HepG2 (cell line): ENCODE results near the gene PNPLA8. TPM values are rescaled to one million over a fixed set of nuclear protein-coding genes. Genes with fewer than 3 reads are reported as not detected.

ENCODE experiments used
- ATAC-seq: fragments of 200-7000 bp; cut with Tn5 transposase; 3 replicates; pipeline ENCODE4 v1.9.1; 2020; ENCODE audit warnings: mild to moderate bottlenecking, moderate library complexity
- BruUV-seq: library from RNA; stranded (reverse); fragments of 400-500 nt; replicated peaks from 2 replicates; lab custom pipeline; 2021; lab: Mats Ljungman, UMichigan
- CTCF ChIA-PET: fragments of 300-600 bp; formaldehyde crosslinking; extraction: SDS; loops from one replicate; lab custom pipeline; 2021; ENCODE audit warnings: low total read pairs, inconsistent platforms, low intra/inter-chr PET ratio; lab: Yijun Ruan, JAX
- POLR2A ChIA-PET: fragments of 350-600 bp; sonication (Branson Sonifier 250); formaldehyde crosslinking; loops from one replicate; lab custom pipeline; 2020; ENCODE audit warnings: antibody characterized with exemption, inconsistent platforms; lab: Yijun Ruan, JAX
- DNase-seq: peaks from one replicate; pipeline ENCODE4 v3.0.0-alpha.2; 2015; ENCODE audit warnings: low spot score
- FAIRE-seq: peaks from 3 replicates; lab custom pipeline; 2011; peaks lifted over from hg19 to GRCh38; lab: Jason Lieb, UNC
- H2AFZ ChIP-seq: one replicate; pipeline ENCODE4 v1.6.1; 2011; ENCODE audit warnings: low read length, inconsistent platforms
- H3K27ac ChIP-seq: fragments of 300-600 bp; 3 replicates; pipeline ENCODE4 v1.8.0; 2011; ENCODE audit warnings: mixed run types, mild to moderate bottlenecking, mixed read lengths, low read length, inconsistent platforms; ENCODE audit not compliant: insufficient read depth; ENCODE audit errors: extremely low read length
- H3K27me3 ChIP-seq, 2 experiments: fragments of 200-600 bp in 1 of 2; 2 replicates in 1 of 2; 3 replicates in 1 of 2; pipeline versions ENCODE4 v1.6.0 to v1.8.0; 2011; ENCODE audit warnings: low read length in 2 of 2, mild to moderate bottlenecking in 2 of 2, moderate library complexity in 2 of 2, inconsistent platforms in 1 of 2; ENCODE audit not compliant: insufficient read depth in 2 of 2, control insufficient read depth in 1 of 2
- H3K36me3 ChIP-seq, 2 experiments: fragments of 200-600 bp in 1 of 2; replicated peaks in 1 of 2; 2 replicates in 1 of 2; 3 replicates in 1 of 2; pipeline versions ENCODE4 v1.5.1 to v1.8.0; 2011; ENCODE audit warnings: low read length in 2 of 2, inconsistent platforms in 1 of 2; ENCODE audit not compliant: insufficient read depth in 2 of 2, control insufficient read depth in 1 of 2
- H3K4me1 ChIP-seq: 2 replicates; pipeline ENCODE4 v1.5.1; 2012; ENCODE audit warnings: low read length, inconsistent platforms; ENCODE audit not compliant: insufficient read depth
- H3K4me2 ChIP-seq: 2 replicates; pipeline ENCODE4 v1.6.0; 2011; ENCODE audit warnings: low read depth, low read length, inconsistent platforms
- H3K4me3 ChIP-seq, 3 experiments: fragments of 200-600 bp in 1 of 3; sonication (generic), shearing (Covaris generic) in 1 of 3; replicated peaks in 1 of 3; 2 replicates each; pipeline ENCODE4 v1.5.1; 2011 to 2016; ENCODE audit warnings: low read length in 3 of 3, inconsistent platforms in 2 of 3, low read depth in 2 of 3, mild to moderate bottlenecking in 2 of 3, control low read depth in 1 of 3, mixed read lengths in 1 of 3; ENCODE audit not compliant: insufficient read depth in 1 of 3
- H3K79me2 ChIP-seq: one replicate; pipeline ENCODE4 v1.6.1; 2011; ENCODE audit warnings: low read length, inconsistent platforms; ENCODE audit not compliant: insufficient read depth
- H3K9ac ChIP-seq: 2 replicates; pipeline ENCODE4 v1.6.0; 2011; ENCODE audit warnings: mild to moderate bottlenecking, low read depth, low read length, inconsistent platforms; ENCODE audit not compliant: insufficient read depth
- H3K9me3 ChIP-seq: 2 replicates; pipeline ENCODE4 v1.5.1; 2012; ENCODE audit warnings: mild to moderate bottlenecking, low read length
- H4K20me1 ChIP-seq: 2 replicates; pipeline ENCODE4 v1.6.0; 2011; ENCODE audit warnings: inconsistent platforms, mild to moderate bottlenecking, low read length, moderate library complexity; ENCODE audit not compliant: insufficient read depth
- FOXM1 ChIP-seq: sonication (generic); formaldehyde crosslinking; IDR thresholded peaks from 2 replicates; pipeline ENCODE4 v1.5.0; 2020; ENCODE audit warnings: missing genetic modification reagents
- MED13 ChIP-seq: sonication (generic); formaldehyde crosslinking; IDR thresholded peaks from 2 replicates; pipeline ENCODE4 v1.5.0; 2020; ENCODE audit warnings: missing genetic modification reagents
- POLR2G ChIP-seq: fragments of 200-400 bp; formaldehyde crosslinking; IDR thresholded peaks from 2 replicates; pipeline ENCODE4 v1.6.1; 2018; ENCODE audit warnings: mild to moderate bottlenecking, low read depth, low read length, moderate library complexity
- SNRNP70 ChIP-seq: fragments of 200-400 bp; formaldehyde crosslinking; IDR thresholded peaks from 2 replicates; pipeline ENCODE4 v1.6.1; 2017; ENCODE audit warnings: mild to moderate bottlenecking, low read depth, low read length, moderate library complexity
- TAF15 ChIP-seq: fragments of 200-400 bp; formaldehyde crosslinking; IDR thresholded peaks from one replicate; pipeline ENCODE4 v1.6.1; 2018; ENCODE audit warnings: mild to moderate bottlenecking, low read depth, low read length; ENCODE audit not compliant: poor library complexity, severe bottlenecking
- ZNF10 ChIP-seq: sonication (generic); formaldehyde crosslinking; IDR thresholded peaks from 2 replicates; pipeline ENCODE4 v1.4.0; 2020; ENCODE audit warnings: mild to moderate bottlenecking, low read depth, missing genetic modification reagents, borderline replicate concordance
- ZNF749 ChIP-seq: sonication (generic); formaldehyde crosslinking; IDR thresholded peaks from 2 replicates; pipeline ENCODE4 v1.8.0; 2022; ENCODE audit warnings: mild to moderate bottlenecking, missing genetic modification reagents, moderate library complexity, borderline replicate concordance
- WGBS: methylation state at CpG from one replicate; pipeline ENCODE4 v1.1.6; 2017; ENCODE audit warnings: low lambda C conversion rate; 5-methylcytosine and 5-hydroxymethylcytosine counted together
- in situ Hi-C: cut with HindIII; loops from 2 replicates; pipeline ENCODE4 v1.10.0; 2017; ENCODE audit warnings: low pct_unique_long_range_greater_than_20kb; ENCODE audit not compliant: extremely low pct_ligation_motif_present
- intact Hi-C: fragments of 100-400 bp; cut with micrococcal nuclease; formaldehyde crosslinking; loops from one replicate; pipeline ENCODE4 v1.10.0; 2022; ENCODE audit not compliant: unreplicated experiment
- polyA plus RNA-seq, 8 experiments: library from polyadenylated mRNA; depleted of rRNA in 3 of 8; stranded (reverse) in 7 of 8; unstranded in 1 of 8; fragments of >200 nt; fragmentation: Illumina TruSeq in 4 of 8; extraction: Trizol in 4 of 8; gene quantifications; 2 replicates each; pipeline versions ENCODE4 v1.2.1 to v1.2.3, GENCODE V29; 2011 to 2016; ENCODE audit warnings: low read depth in 4 of 8, missing spikeins in 1 of 8, mixed read lengths in 1 of 8; ENCODE audit not compliant: insufficient read depth in 1 of 8
- total RNA-seq, 5 experiments: library from RNA; depleted of rRNA; stranded (reverse); fragments of >200 nt; fragmentation: Illumina TruSeq; extraction: Trizol; gene quantifications; 2 replicates each; pipeline ENCODE4 v1.2.3, GENCODE V29; 2016; ENCODE audit warnings: low read depth in 1 of 5
- TF ChIP-seq, protein P1 (sequence below): sonication (generic); formaldehyde crosslinking; IDR thresholded peaks from 2 replicates; pipeline ENCODE4 v1.5.0; 2020; ENCODE audit warnings: missing genetic modification reagents, mild to moderate bottlenecking, borderline replicate concordance

Gene PNPLA8
- total and polyA plus RNA-seq, 2 of the 13 experiments (the other 11 are each of a cell fraction or from before 2014, with no cell fraction given), result 6.3 to 11.4 TPM

DNA sequence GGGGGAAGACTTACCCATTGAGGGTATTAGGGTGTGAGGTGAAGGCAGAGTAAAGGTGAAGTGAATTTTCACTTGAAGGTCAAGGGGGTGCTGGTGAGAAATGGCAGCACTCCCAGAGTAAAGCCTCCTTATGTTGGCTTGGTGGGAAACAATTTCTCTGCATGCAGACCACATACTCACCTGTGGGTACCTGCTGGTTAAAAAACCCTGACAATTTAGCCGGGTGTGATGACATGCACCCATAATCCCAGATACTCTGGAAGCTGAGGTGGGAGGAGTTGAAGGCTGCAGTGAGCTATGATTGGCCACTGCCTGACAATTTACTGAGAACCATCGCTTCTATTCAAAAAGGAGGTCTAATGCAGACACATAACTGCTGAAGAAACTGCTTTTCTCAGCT lies 49.2 kb upstream of the PNPLA8 start:
- TF ChIP-seq, protein P1, sequence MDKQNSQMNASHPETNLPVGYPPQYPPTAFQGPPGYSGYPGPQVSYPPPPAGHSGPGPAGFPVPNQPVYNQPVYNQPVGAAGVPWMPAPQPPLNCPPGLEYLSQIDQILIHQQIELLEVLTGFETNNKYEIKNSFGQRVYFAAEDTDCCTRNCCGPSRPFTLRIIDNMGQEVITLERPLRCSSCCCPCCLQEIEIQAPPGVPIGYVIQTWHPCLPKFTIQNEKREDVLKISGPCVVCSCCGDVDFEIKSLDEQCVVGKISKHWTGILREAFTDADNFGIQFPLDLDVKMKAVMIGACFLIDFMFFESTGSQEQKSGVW (CRISPR knock-in tag), result no peak
- no peak for TF ChIP-seq ZNF10 (CRISPR knock-in tag)
- TF ChIP-seq POLR2G, result peak; percentile 29; the same call in 1 of the 2 replicates
- no peak overlapping the region for H3K4me3 ChIP-seq
- POLR2A ChIA-PET, result no interaction called here
- peaks cover 0 to 13% of the 10 kb centered on the region in 2 experiments; a peak in 2 of 5 replicates for H3K36me3 ChIP-seq
- H3K79me2 ChIP-seq, result peaks cover 28% of the 10 kb centered on the region
- no peaks in the 10 kb centered on the region; a peak in 1 of 5 replicates for H3K27me3 ChIP-seq
- no peak for DNase-seq
- 90% methylated on average over 2 of the region's 2 CpGs for WGBS
- in situ Hi-C loops, result no loop called here
- BruUV-seq, result no TSS peak
- intact Hi-C loops, result no loop called here
- H3K9me3 ChIP-seq, result no peaks in the 10 kb centered on the region
- CTCF ChIA-PET, result no interaction called here
- FAIRE-seq, result no peak
- peaks cover 26% of the 10 kb centered on the region for H3K4me1 ChIP-seq
- H3K27ac ChIP-seq, result no peak overlapping the region
- peaks cover 4% of the 10 kb centered on the region for H4K20me1 ChIP-seq
- no peak for ATAC-seq
- H3K9ac ChIP-seq, result no peak overlapping the region
- no peak overlapping the region for H2AFZ ChIP-seq
- no peak overlapping the region for H3K4me2 ChIP-seq

DNA sequence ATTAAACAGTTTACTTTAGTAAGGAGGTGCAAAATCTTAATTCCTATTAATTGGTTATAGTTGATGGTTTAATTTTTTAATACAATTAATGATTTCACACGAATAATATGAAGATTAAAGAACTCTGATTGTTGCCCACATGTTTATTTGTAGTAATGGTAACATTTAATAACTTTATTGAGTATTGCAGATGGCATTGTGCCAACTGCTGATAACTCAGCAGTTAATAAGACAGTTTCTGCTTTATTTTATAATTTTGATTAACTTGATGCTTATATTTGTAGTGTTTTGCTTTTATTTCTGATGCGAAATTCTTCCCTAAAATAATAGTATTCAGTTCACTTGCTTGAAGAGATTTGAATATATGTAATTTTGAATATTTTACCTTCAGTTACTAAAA lies 46.5 kb upstream of the PNPLA8 start:
- Histone ChIP-seq H4K20me1 (peaks cover 4% of the 10 kb centered on the region), H3K36me3 (peaks cover 0 to 13% of the 10 kb centered on the region in 2 experiments; a peak in 2 of 5 replicates), H3K79me2 (peaks cover 46% of the 10 kb centered on the region), H3K4me3 (peak overlapping the region in 1 of 3 experiments; percentile 97; a peak in 2 of 6 replicates), H3K27me3 (no peaks in the 10 kb centered on the region; a peak in 1 of 5 replicates), H3K27ac (no peak overlapping the region), H2AFZ (no peak overlapping the region), H3K4me2 (0 out of 2 replicates have a peak overlapping the region, but pooled peaks have one; percentile 82), H3K9ac (no peak overlapping the region), H3K4me1 (peaks cover 37% of the 10 kb centered on the region), H3K9me3 (no peaks in the 10 kb centered on the region)
- no TSS peak for BruUV-seq
- FAIRE-seq (no peak), ATAC-seq (no peak), DNase-seq (no peak)
- intact Hi-C loops, result no loop called here
- ChIA-PET POLR2A (no interaction called here), CTCF (no interaction called here)
- WGBS, result 90% methylated on average over 2 of the region's 2 CpGs
- no peak for TF ChIP-seq ZNF749 (CRISPR knock-in tag)
- no peak for TF ChIP-seq MED13 (CRISPR knock-in tag)
- TF ChIP-seq FOXM1 (CRISPR knock-in tag), result no peak
- no peak for TF ChIP-seq TAF15
- no peak for TF ChIP-seq SNRNP70
- in situ Hi-C loops, result no loop called here
